ENCODE data around the gene CLSTN2. TPM values are rescaled to one million over a fixed set of nuclear protein-coding genes. Genes with fewer than 3 reads are reported as not detected.
"Not testable (repeated sequence)": the region's sequence is repeated elsewhere in the genome, so short reads cannot be mapped to it uniquely, and the experiment has no call there.

The CLSTN2 gene
- polyA plus RNA-seq, 1 donor from 2014 or later: not detected

DNA sequence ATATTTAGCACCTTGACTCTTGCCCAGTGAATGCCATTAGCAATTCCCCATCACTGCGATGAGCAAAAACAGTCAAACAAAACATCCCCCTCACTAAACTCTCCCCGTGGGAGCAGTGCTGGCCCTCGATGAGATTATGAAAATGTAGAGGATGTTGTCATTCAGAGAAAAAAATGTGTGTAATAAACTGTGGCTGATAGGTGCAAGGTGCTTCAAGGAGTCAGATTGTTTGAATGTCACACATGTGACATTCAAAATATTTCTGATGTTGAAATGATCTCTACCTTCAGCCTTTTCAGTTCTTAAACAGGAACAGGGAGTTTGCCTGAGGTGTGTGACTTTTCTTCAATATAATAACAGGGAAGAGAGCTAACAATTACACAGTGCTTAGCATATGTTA is 461.1 kb downstream of the CLSTN2 start:
- Mint-ChIP-seq H3K27me3 (peaks cover 4% of the 10 kb centered on the region), H3K36me3 (no peaks in the 10 kb centered on the region), H3K9me3 (no peaks in the 10 kb centered on the region), H3K4me3 (no peak overlapping the region), H3K4me1 (no peaks in the 10 kb centered on the region), H3K27ac (peak overlapping the region in 1 of 3 donors; percentile 47)

DNA sequence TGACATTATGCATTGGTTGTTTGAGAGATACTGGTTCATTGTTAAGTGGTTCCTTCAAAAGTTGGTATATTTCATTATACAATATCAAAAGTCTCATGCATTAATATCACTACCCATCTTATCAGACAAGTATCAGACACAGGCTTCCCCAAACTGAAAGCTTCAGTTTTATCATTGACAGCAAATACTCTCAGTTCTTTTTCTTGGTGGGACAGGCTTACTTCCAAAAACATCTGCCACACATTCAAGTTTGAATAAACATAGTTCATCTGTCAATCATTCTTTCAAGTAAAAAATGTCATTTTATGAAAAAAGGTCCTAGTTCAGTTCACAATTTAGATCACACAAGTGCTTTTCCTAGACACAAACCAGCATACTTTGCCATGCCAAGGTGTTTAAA is 462.9 kb downstream of the CLSTN2 start:
- Mint-ChIP-seq H3K27me3 (peaks cover 4% of the 10 kb centered on the region), H3K4me3 (no peak overlapping the region), H3K27ac (no peak overlapping the region), H3K9me3 (no peaks in the 10 kb centered on the region), H3K36me3 (no peaks in the 10 kb centered on the region), H3K4me1 (no peaks in the 10 kb centered on the region)

DNA sequence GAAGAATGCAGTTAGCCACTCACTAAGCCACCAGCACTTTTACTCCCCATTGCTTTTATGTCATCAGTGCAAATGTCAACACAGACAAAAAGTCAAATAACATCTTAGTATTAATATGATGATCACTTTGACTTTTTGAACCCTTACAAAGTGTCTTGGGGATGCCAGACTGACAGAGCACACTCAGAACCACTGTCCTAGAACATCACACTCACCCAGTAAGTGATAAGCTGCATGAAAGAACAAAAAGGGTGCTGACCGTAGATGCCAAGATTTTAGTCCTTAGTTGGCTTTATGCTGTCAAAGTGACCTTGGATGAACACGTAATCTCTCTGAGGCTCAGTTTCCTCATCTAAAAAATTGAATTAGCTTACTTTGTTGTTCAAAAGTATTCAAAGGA is 463.4 kb downstream of the CLSTN2 start:
- Mint-ChIP-seq H3K9me3 (no peaks in the 10 kb centered on the region), H3K27me3 (peaks cover 4% of the 10 kb centered on the region), H3K36me3 (no peaks in the 10 kb centered on the region), H3K4me1 (no peaks in the 10 kb centered on the region), H3K4me3 (no peak overlapping the region), H3K27ac (no peak overlapping the region)

DNA sequence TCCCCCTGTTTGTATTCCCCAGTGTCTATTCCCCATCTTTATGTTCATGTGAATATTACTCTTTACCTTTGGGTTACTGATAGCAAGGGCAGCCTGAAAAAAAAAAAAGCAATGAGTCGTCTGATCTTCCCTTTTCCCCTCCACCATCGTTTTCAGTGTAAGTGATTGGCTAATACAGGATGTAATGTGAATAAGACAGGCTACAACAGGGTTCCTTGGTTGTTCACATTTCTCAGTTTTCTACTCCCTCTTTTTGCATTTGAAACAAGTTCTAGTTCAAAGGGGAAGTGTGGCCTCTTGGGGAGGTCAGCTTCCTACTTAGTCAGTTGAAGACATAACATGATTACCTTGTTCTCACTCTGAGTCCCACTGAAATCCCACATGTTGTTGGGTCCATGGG is 464.9 kb downstream of the CLSTN2 start:
- H3K4me1 Mint-ChIP-seq: no peaks in the 10 kb centered on the region
- H3K4me3 Mint-ChIP-seq: no peak overlapping the region
- H3K27me3 Mint-ChIP-seq: peaks cover 8% of the 10 kb centered on the region
- H3K36me3 Mint-ChIP-seq: no peaks in the 10 kb centered on the region
- no peak overlapping the region for H3K27ac Mint-ChIP-seq
- no peaks in the 10 kb centered on the region for H3K9me3 Mint-ChIP-seq

DNA sequence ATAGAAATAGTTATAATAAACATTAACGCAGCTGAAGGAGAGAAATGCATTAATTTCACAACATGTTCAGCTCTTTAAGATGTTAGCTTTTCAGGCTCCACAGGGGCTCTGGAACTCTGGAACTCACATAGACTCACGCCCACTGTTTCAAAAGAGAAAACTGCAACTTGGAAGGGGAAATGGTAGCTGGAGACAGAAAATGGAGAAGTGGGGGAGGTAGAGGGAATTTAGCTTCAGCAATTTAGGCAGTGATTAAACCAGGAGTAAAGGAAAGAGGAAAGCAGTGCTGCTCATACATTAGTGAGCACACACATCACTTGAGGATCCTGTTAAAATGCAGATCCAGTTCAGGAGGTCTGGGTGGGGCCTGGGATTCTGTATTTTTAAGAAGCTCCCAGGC is 468.1 kb downstream of the CLSTN2 start:
- H3K4me1 Mint-ChIP-seq: no peaks in the 10 kb centered on the region
- no peaks in the 10 kb centered on the region for H3K36me3 Mint-ChIP-seq
- H3K4me3 Mint-ChIP-seq: no peak overlapping the region

DNA sequence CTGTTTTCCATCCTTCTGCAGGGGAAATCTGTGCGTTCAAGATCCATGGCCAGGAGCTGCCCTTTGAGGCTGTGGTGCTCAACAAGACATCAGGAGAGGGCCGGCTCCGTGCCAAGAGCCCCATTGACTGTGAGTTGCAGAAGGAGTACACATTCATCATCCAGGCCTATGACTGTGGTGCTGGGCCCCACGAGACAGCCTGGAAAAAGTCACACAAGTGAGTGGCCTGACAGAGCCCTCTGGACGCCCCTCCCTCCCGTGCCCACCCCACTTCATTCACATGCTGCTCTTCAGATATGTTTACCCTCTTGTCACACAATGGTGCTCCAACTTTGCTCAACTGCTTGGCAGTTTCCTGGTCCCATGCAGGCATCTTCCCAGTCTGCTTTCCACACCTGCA is 468.6 kb downstream of the CLSTN2 start:
- Mint-ChIP-seq H3K4me1 (no peaks in the 10 kb centered on the region), H3K27ac (no peak overlapping the region), H3K9me3 (no peaks in the 10 kb centered on the region), H3K27me3 (peaks cover 3% of the 10 kb centered on the region), H3K36me3 (no peaks in the 10 kb centered on the region), H3K4me3 (no peak overlapping the region)

More for the DNA sequence above, 468.1 kb downstream of the CLSTN2 start:
- no peak overlapping the region for H3K27ac Mint-ChIP-seq
- H3K9me3 Mint-ChIP-seq: no peaks in the 10 kb centered on the region
- H3K27me3 Mint-ChIP-seq: peaks cover 3% of the 10 kb centered on the region

DNA sequence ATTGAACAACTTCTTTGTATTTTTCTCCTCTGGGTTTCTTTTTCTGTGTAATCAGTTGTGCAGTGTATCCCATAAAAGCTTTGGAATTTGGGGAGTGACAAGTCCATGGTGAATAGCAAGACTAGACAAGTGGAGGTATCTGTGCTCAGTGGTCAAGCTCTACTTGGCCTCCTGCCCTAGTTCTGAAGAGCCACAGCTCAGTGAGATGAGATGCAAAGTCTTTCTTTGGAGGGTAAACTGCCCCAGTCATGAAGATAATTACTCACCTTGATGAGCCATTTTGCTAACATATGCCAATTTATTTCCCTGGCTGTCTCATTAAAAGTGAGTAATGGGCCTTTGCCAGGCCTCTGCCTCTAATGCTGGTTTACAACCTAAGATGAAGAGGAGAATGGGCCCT is 471.7 kb downstream of the CLSTN2 start:
- no peak overlapping the region for H3K27ac Mint-ChIP-seq
- H3K27me3 Mint-ChIP-seq: peaks cover 3% of the 10 kb centered on the region
- peaks cover 0 to 2% (median 0%) of the 10 kb centered on the region in 3 donors for H3K4me1 Mint-ChIP-seq

DNA sequence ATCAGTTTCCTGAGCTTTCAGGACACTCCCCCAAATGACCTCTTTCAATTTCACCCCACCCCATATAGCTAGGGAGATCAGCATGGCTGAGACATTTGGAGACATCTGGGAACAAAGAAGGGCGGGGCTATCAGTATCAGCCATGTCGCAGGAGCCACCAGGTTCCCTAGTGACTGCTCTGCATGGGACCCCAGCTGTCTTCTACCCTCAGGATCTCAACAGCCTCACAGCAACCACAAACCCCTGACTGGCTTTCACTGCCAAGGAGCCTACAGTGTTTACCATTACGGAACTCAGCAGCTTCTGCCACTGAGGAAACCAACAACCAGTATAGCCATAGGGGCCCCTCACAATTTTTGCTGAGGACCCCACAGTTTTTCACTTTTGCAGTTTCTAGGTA is 473.3 kb downstream of the CLSTN2 start:
- H3K4me3 Mint-ChIP-seq: no peak overlapping the region
- peaks cover 0 to 13% (median 8%) of the 10 kb centered on the region in 3 donors for H3K9me3 Mint-ChIP-seq
- peaks cover 0 to 2% (median 0%) of the 10 kb centered on the region in 3 donors for H3K4me1 Mint-ChIP-seq
- no peak overlapping the region for H3K27ac Mint-ChIP-seq
- no peaks in the 10 kb centered on the region for H3K36me3 Mint-ChIP-seq
- peaks cover 3% of the 10 kb centered on the region for H3K27me3 Mint-ChIP-seq

More for the DNA sequence above, 471.7 kb downstream of the CLSTN2 start:
- H3K36me3 Mint-ChIP-seq: no peaks in the 10 kb centered on the region
- peaks cover 0 to 13% (median 8%) of the 10 kb centered on the region in 3 donors for H3K9me3 Mint-ChIP-seq
- H3K4me3 Mint-ChIP-seq: no peak overlapping the region

DNA sequence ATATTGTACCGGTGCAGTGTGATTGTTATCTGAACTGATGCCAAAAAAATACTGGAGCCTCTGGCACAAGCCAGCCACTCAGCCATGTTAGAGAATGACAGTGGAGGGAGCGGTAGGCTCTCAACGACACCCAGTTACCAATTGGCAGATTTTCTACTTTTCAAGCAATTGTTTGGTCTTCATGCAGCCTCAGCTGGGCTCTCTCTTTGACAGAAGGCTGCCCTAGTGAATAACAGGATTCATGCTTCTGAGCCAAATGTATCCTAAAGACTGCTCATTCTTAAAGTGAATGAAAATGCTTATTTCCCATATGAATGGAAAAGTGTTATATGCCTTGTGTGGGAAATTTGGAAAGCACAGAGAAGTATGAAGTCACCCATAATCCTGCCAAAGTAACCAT is 481.7 kb downstream of the CLSTN2 start:
- no peaks in the 10 kb centered on the region for H3K27me3 Mint-ChIP-seq
- no peak overlapping the region for H3K27ac Mint-ChIP-seq
- H3K36me3 Mint-ChIP-seq: no peaks in the 10 kb centered on the region
- H3K4me3 Mint-ChIP-seq: no peak overlapping the region
- no peaks in the 10 kb centered on the region for H3K4me1 Mint-ChIP-seq
- H3K9me3 Mint-ChIP-seq: peaks cover 2 to 6% (median 3%) of the 10 kb centered on the region in 3 donors

DNA sequence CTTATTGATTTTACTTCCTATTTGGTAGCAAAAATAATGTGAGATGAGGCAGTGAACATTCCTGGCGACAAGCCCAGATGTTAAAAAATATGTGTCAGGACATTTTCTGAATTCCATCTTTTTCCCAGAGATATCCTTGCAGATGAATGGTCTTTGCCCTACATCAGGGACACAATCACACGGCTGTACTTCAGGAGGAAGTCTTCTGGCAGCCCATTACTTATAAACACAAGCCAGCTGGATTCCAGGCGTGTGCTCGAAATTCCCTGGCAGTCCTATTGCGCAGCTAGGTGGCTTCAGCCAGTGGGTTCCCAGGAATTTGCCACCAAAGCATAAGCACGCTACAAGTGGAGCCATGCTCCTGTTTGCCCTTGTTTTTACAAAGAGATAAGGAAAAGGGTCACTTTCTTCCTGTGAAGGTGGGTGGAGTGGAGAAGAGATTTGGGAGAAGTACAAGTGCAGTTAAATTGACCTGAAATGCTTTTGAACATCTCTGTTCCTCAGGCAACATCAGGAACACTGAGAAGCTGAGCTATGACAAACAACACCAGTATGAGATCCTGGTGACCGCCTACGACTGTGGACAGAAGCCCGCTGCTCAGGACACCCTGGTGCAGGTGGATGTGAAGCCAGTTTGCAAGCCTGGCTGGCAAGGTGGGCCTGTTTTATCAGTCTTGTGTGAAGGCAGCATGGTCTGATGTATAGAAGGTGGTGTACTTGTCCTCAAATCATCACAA is 485.8 kb downstream of the CLSTN2 start:
- H3K27me3 Mint-ChIP-seq: no peaks in the 10 kb centered on the region
- peaks cover 0 to 2% (median 2%) of the 10 kb centered on the region in 3 donors for H3K9me3 Mint-ChIP-seq
- H3K4me3 Mint-ChIP-seq: no peak overlapping the region
- H3K4me1 Mint-ChIP-seq: no peaks in the 10 kb centered on the region
- no peak overlapping the region for H3K27ac Mint-ChIP-seq
- no peaks in the 10 kb centered on the region for H3K36me3 Mint-ChIP-seq

DNA sequence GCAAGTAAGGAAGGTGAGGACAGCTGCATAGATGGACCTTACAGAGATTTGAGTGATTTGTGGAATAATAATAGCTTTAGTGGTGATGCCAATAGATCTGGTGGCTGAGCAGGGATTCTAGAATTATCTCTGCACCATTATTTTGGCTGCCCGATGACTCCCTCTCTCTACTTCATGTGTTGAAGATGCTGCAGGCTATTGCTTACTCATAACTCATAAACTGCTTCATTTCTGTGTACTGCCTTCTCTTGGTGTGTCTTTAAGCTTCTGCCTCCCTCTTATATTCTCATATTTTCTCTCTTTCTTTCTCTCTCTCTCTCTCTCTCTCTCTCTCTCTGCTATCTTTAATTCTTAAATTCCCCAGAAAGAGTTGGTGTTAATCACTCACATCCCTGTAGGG is 486.9 kb downstream of the CLSTN2 start:
- Mint-ChIP-seq H3K4me3 (no peak overlapping the region), H3K36me3 (no peaks in the 10 kb centered on the region), H3K9me3 (no peaks in the 10 kb centered on the region), H3K4me1 (no peaks in the 10 kb centered on the region), H3K27me3 (no peaks in the 10 kb centered on the region), H3K27ac (no peak overlapping the region)

DNA sequence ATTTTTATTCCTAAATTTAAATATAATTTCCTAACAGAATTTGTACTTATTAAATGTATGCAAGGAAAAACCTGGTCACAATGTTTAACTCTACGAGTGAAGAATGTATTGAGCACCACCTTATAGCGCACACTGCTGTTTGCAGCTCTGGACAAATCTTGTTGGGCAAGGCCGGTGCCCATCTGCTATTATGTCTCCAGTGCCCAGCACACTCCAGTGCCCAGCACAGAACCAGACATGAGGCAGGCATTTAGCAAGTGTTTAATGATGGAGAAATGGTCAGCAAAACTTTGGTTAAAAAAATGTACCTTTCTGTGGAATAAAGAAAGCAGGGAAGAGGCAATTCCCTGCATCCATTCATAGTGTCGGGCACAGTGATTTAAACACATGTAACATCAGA is 488.2 kb downstream of the CLSTN2 start:
- no peaks in the 10 kb centered on the region for H3K4me1 Mint-ChIP-seq
- no peak overlapping the region for H3K4me3 Mint-ChIP-seq
- H3K27me3 Mint-ChIP-seq: no peaks in the 10 kb centered on the region
- H3K27ac Mint-ChIP-seq: peak overlapping the region in 1 of 3 donors; percentile 14
- no peaks in the 10 kb centered on the region for H3K36me3 Mint-ChIP-seq
- no peaks in the 10 kb centered on the region for H3K9me3 Mint-ChIP-seq

DNA sequence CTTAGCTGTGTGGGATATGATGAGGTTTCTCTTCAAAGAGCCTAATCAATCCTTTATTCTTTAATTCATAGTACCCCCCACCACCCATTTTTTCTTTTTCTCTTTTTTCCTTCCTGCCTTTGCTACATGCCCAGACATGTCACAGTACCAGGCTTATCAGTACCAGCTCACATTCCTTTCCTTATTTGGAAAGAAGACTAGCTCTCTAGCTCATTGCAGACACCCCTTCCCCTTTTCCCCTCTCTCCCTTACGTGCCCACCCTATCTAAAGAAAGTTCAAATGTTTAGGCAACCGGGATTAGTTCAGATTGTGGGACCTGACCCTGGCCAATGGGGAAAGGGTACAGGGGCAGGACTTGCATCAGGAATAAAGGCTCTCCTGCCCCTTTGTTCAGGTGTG is 488.6 kb downstream of the CLSTN2 start:
- peak overlapping the region in 1 of 3 donors; percentile 14 for H3K27ac Mint-ChIP-seq
- not testable (repeated sequence) for H3K9me3 Mint-ChIP-seq, H3K4me3 Mint-ChIP-seq, H3K27me3 Mint-ChIP-seq, H3K4me1 Mint-ChIP-seq, H3K36me3 Mint-ChIP-seq

DNA sequence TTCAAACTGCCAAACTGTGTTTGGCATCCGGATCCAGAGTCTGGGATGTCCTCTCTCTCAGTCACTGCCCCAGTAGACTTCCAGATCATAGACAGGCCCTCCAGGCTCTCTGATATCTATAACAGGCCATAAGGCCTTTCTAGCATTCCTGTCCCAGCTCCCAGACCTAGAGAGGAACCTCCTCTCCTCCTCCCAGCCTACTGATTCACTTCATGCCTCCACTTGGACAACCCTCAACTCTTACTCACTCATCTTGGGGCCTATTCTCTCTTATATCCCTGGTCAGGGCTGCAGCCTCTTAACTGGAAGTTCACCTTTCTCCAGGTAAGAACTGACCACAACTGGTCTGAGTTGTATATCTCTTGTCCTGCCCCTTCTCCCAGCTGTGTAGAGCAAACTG is 489.2 kb downstream of the CLSTN2 start:
- Mint-ChIP-seq H3K27ac (no peak overlapping the region), H3K4me3 (no peak overlapping the region), H3K27me3 (peaks cover 3% of the 10 kb centered on the region)

DNA sequence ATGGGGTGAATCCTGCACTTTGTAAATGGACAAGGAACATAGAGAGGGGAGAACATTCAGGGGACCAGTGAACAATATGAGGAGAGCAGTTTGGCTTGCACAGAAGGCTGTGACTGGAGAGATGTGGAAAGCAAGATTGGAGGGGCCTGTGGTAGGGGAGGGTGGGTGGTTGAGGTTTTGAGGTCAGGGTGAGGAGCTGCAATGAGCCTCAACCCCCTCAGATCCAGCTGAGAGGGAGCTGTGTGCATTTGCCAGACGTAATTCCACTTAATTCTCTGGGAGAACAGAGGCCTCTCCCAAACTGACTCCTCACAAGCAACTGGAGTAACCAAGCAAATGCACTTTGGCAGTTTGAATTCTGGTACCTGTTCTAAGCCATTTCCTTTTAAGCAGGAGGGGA is 489.7 kb downstream of the CLSTN2 start:
- Mint-ChIP-seq H3K4me3 (no peak overlapping the region), H3K36me3 (no peaks in the 10 kb centered on the region), H3K9me3 (no peaks in the 10 kb centered on the region), H3K4me1 (no peaks in the 10 kb centered on the region), H3K27ac (no peak overlapping the region), H3K27me3 (peaks cover 5% of the 10 kb centered on the region)

More for the DNA sequence above, 489.2 kb downstream of the CLSTN2 start:
- Mint-ChIP-seq H3K4me1 (no peaks in the 10 kb centered on the region), H3K36me3 (no peaks in the 10 kb centered on the region), H3K9me3 (no peaks in the 10 kb centered on the region)

DNA sequence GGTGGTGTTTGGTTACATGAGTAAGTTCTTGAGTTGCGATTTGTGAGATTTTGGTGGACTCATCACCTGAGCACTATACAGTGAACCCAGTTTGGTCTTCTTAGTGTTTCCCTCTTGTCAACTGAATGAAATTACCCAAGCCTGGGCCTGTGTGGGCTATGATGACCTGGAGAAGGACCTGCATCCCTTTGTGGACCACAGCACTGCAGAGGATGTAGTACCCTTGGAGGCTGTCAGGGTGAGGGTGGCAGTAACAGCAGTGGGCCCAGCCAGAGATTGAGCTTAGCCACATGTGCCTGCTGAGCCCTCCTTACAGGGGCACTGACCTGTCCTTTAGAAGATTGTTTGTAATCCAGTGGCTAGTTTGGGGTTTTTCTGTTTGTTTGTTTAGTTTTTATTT is 492.8 kb downstream of the CLSTN2 start:
- Mint-ChIP-seq H3K36me3 (no peaks in the 10 kb centered on the region), H3K27me3 (peaks cover 5% of the 10 kb centered on the region), H3K27ac (no peak overlapping the region), H3K4me3 (no peak overlapping the region), H3K9me3 (no peaks in the 10 kb centered on the region), H3K4me1 (no peaks in the 10 kb centered on the region)
